SJCRH30 (cell line): ENCODE results near the gene ASMT. TPM values are rescaled to one million over a fixed set of nuclear protein-coding genes. Genes with fewer than 3 reads are reported as not detected.

Experiments used
- total RNA-seq: library from RNA; depleted of rRNA; stranded (reverse); fragments of >200 nt; shearing (Covaris generic); gene quantifications from 2 replicates; pipeline ENCODE4 v1.2.3, GENCODE V29; 2014; rRNA removed

ASMT gene
- total RNA-seq, 1 experiment from 2014 or later, result not detected

Other genes starting within 250 kb of the ASMT start
- 374 and 387 TPM in 2 replicates for gene SLC25A6, start 222.9 kb upstream of the ASMT start, total RNA-seq
- 26.4 and 27.5 TPM in 2 replicates for gene ASMTL, start 162.2 kb upstream of the ASMT start, total RNA-seq
- gene P2RY8, start 77.9 kb upstream of the ASMT start, total RNA-seq, result 0.05 and 0.08 TPM in 2 replicates
- 25.7 and 28.4 TPM in 2 replicates for gene AKAP17A, start 23.5 kb upstream of the ASMT start, total RNA-seq